NCI-H1105 (cell line): Measurements from ENCODE around the gene REEP2.
"Not testable (repeated sequence)": the region's sequence is repeated elsewhere in the genome, so short reads cannot be mapped to it uniquely, and the experiment has no call there.

Experiments
- DNase-seq: peaks from one replicate; lab custom pipeline; 2025; lab: John Stamatoyannopoulos, UW

REEP2 gene

GRCh38 chr5:138438724-138439476 is at the start of gene REEP2:
Gene REEP2, plus strand, starts transcription at chr5:138439057. Its CDS starts 152 bp downstream, at chr5:138439209.
- peak; percentile 29 for DNase-seq

- DNase-seq = no peak
Measured at GRCh38 chr5:138389332-138389731, 49.5 kb upstream of the REEP2 start.

GRCh38 chr5:138389911-138390310 is 48.9 kb upstream of the REEP2 start:
- DNase-seq = not testable (repeated sequence)

- no peak for DNase-seq
Measured at GRCh38 chr5:138391859-138392386, 46.9 kb upstream of the REEP2 start.

GRCh38 chr5:138402640-138403039 is 36.2 kb upstream of the REEP2 start:
- DNase-seq = no peak

- no peak for DNase-seq
Measured at GRCh38 chr5:138408023-138408422, 30.8 kb upstream of the REEP2 start.

- not testable (repeated sequence) for DNase-seq
Measured at GRCh38 chr5:138410996-138411640, 27.7 kb upstream of the REEP2 start.

GRCh38 chr5:138418444-138418843 is 20.4 kb upstream of the REEP2 start:
- no peak for DNase-seq

GRCh38 chr5:138425079-138425478 is 13.8 kb upstream of the REEP2 start:
- DNase-seq = no peak

- no peak for DNase-seq
Measured at GRCh38 chr5:138435943-138436342, 2.9 kb upstream of the REEP2 start.

- no peak for DNase-seq
Measured at GRCh38 chr5:138438003-138438723, 694 bp upstream of the REEP2 start.

GRCh38 chr5:138439477-138440158 is 761 bp downstream of the REEP2 start:
- no peak for DNase-seq

- no peak for DNase-seq
Measured at GRCh38 chr5:138440159-138441073, 1.6 kb downstream of the REEP2 start.

- DNase-seq = no peak
Measured at GRCh38 chr5:138441221-138441620, 2.4 kb downstream of the REEP2 start.

- no peak for DNase-seq
Measured at GRCh38 chr5:138444078-138444773, 5.4 kb downstream of the REEP2 start.

GRCh38 chr5:138444774-138445546 is 6.1 kb downstream of the REEP2 start:
- DNase-seq = no peak

- DNase-seq = no peak
Measured at GRCh38 chr5:138445547-138446271, 6.9 kb downstream of the REEP2 start.

GRCh38 chr5:138448070-138448469 is 9.2 kb downstream of the REEP2 start:
- no peak for DNase-seq
